Colonic mucosa (tissue), 4 donors: ENCODE measurements around the gene C5orf24. TPM values are rescaled to one million over a fixed set of nuclear protein-coding genes. Genes with fewer than 3 reads are reported as not detected.
A peak's percentile ranks its signal among the peaks of the same experiment; 100 is the strongest.
"Not testable (repeated sequence)": the region's sequence is repeated elsewhere in the genome, so short reads cannot be mapped to it uniquely, and the experiment has no call there.

ENCODE experiments used
- DNase-seq: peaks from one replicate; pipeline ENCODE4 v3.0.0-alpha.2; 2020
- H3K27ac ChIP-seq: fragments of 200-600 bp; one replicate; pipeline ENCODE4 v1.8.0; 2021
- H3K27me3 ChIP-seq: fragments of 200-600 bp; one replicate; pipeline ENCODE4 v1.8.0; 2021
- H3K36me3 ChIP-seq: fragments of 200-600 bp; one replicate; pipeline ENCODE4 v1.8.0; 2021
- H3K4me1 ChIP-seq: fragments of 200-600 bp; one replicate; pipeline ENCODE4 v1.8.0; 2021; ENCODE audit warnings: mild to moderate bottlenecking
- H3K4me3 ChIP-seq: fragments of 200-600 bp; one replicate; pipeline ENCODE4 v1.8.0; 2021
- H3K9ac ChIP-seq, 2 donors: one replicate each; pipeline ENCODE4 v1.7.0; 2013; ENCODE audit warnings: control low read depth in 2 of 2, low read depth in 2 of 2, low read length in 2 of 2
- H3K9me3 ChIP-seq: fragments of 200-600 bp; one replicate; pipeline ENCODE4 v1.8.0; 2021
- intact Hi-C: fragments of 100-400 bp; cut with DNase I; formaldehyde crosslinking; loops from one replicate; pipeline ENCODE4 v1.14.1; 2022
- total RNA-seq, 2 donors: library from RNA; stranded (reverse); fragmentation: NEBNext Ultra II Directional in 1 of 2; extraction: Animal tissue kit (Norgen Biotek cat#: 25700) in 1 of 2; gene quantifications; one replicate each; pipeline ENCODE4 v1.2.1, GENCODE V29; 2021
- TF ChIP-seq, protein P1 (sequence below): fragments of 200-600 bp; IDR thresholded peaks from one replicate; pipeline ENCODE4 v1.8.0; 2022; ENCODE audit warnings: antibody characterized with exemption, mild to moderate bottlenecking
- donor health status: healthy.
- donor health status: DM: no; HTN: no; CAD: no.
- donor health status: DM: no; HTN: no; CAD: no.

C5orf24 gene
- total RNA-seq, 2 donors from 2014 or later: 24.2 to 31.0 TPM

DNA sequence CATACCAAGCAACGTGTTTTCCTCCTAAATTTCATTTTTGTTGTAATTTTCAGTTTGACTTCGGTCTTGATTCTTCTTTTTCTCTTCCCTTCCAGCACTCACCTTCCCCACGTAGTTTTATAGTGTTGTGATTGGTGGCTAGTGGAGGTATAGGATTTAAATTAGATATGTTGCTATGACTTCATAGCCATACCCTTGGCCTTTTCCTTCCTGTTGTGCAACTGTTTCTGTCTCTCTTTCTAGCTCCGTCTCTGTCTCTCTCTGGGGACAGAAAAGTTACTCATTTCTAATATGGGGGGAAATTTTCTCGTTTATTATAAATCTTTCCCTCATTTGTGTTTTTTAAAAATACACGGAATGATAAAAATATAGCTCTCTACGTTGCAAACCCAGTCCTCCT is 20.6 kb upstream of the C5orf24 start:
- no peak overlapping the region for H3K27ac ChIP-seq
- H3K9me3 ChIP-seq: no peaks in the 10 kb centered on the region
- TF ChIP-seq, protein P1, sequence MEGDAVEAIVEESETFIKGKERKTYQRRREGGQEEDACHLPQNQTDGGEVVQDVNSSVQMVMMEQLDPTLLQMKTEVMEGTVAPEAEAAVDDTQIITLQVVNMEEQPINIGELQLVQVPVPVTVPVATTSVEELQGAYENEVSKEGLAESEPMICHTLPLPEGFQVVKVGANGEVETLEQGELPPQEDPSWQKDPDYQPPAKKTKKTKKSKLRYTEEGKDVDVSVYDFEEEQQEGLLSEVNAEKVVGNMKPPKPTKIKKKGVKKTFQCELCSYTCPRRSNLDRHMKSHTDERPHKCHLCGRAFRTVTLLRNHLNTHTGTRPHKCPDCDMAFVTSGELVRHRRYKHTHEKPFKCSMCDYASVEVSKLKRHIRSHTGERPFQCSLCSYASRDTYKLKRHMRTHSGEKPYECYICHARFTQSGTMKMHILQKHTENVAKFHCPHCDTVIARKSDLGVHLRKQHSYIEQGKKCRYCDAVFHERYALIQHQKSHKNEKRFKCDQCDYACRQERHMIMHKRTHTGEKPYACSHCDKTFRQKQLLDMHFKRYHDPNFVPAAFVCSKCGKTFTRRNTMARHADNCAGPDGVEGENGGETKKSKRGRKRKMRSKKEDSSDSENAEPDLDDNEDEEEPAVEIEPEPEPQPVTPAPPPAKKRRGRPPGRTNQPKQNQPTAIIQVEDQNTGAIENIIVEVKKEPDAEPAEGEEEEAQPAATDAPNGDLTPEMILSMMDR: no peak
- no peak overlapping the region for H3K9ac ChIP-seq
- no peak for DNase-seq
- H3K4me1 ChIP-seq: no peaks in the 10 kb centered on the region
- no peaks in the 10 kb centered on the region for H3K27me3 ChIP-seq
- H3K4me3 ChIP-seq: no peak overlapping the region
- intact Hi-C loops: no loop called here
- no peaks in the 10 kb centered on the region for H3K36me3 ChIP-seq

DNA sequence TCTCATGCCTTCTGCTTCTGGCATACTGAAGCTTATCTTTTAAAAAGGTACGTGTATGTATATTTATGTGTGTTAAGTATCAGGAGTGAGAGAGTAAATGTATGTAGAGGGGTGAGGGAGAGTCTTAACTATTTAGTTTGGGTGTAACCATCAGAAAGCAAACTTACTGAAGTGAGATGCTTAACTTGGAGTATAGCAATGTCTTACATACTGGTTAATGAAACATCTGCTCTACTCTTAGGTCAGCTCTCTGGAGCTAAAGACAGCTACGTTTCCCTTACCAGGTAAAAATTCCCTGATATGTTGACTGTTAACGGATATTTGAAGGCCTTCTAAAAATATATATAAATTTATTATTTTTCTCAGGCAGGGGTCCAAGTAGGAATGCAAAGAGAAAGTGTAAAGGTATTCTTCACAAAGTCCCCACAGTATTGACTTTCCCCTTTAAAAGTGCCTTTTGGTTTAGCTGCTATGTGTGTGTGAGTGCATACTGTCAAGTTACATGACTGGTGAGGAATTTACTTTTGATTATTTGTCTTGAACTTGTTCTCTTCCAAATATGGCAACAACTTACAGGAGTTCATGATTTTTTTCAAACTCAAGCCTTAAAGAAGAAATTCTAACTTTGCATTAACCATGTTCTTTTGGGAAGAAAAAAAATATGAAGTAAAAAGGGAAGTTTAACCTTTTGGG is 12.3 kb upstream of the C5orf24 start:
- DNase-seq: no peak
- no peaks in the 10 kb centered on the region for H3K4me1 ChIP-seq
- TF ChIP-seq, protein P1: no peak
- H3K36me3 ChIP-seq: no peaks in the 10 kb centered on the region
- H3K27ac ChIP-seq: no peak overlapping the region
- intact Hi-C loops: no loop called here
- H3K9me3 ChIP-seq: no peaks in the 10 kb centered on the region
- no peak overlapping the region for H3K9ac ChIP-seq
- H3K4me3 ChIP-seq: no peak overlapping the region
- H3K27me3 ChIP-seq: no peaks in the 10 kb centered on the region

DNA sequence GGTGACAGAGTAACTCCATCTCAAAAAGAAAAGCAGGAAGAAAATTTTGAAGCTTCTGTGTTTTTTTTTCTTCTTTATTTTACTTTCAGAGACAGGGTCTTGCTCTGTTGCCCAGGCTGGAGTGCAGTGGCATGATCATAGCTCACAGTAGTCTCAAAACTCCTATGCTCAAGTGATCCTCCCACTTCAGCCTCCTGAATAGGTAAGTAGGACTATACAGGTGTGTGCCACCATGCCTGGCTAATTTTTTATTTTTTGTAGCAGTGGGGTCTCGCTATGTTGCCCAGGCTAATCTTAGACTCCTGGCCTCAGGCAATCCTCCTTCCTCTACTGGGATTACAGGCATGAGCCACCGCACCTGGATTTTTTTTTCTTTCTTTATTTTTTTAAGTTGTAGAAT is 10.1 kb upstream of the C5orf24 start:
- no peaks in the 10 kb centered on the region for H3K27me3 ChIP-seq
- no peaks in the 10 kb centered on the region for H3K9me3 ChIP-seq
- H3K27ac ChIP-seq: no peak overlapping the region
- H3K4me3 ChIP-seq: no peak overlapping the region
- H3K36me3 ChIP-seq: no peaks in the 10 kb centered on the region
- H3K9ac ChIP-seq: no peak overlapping the region
- intact Hi-C loops: no loop called here
- DNase-seq: no peak
- TF ChIP-seq, protein P1: no peak
- H3K4me1 ChIP-seq: no peaks in the 10 kb centered on the region

DNA sequence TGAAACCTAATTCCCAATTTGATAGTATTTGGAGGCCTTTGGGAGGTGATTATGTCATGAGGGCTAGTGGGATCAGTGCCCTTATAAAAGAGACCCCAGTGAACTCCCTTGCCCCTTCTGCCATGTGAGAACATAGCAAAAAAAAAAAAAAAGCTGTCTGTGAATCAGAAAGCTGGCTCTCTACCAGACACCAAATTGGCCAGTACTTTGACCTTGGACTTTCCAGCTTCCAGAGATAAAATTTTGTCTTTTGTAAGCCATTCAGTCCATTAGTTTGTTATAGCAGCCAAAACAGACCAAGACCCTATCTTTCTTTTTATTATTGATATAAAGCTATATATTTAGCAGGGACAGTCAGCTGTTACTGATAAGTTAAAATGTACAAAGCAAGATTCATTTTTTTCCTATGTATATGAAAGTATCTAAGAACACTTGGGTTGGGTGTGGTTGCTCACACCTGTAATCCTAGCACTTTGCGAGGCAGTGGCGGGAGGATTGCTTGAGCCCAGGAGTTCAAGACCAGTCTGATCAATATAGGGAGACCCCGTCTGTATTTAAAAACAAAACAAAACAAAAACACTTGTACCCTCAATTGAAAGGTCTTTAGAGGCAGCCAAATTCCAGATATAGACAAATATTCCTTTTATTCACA is 8.1 kb upstream of the C5orf24 start:
- Histone ChIP-seq H3K36me3 (no peaks in the 10 kb centered on the region), H3K9me3 (no peaks in the 10 kb centered on the region), H3K4me1 (no peaks in the 10 kb centered on the region), H3K9ac (no peak overlapping the region), H3K27me3 (no peaks in the 10 kb centered on the region), H3K27ac (peak overlapping the region; percentile 38), H3K4me3 (no peak overlapping the region)
- TF ChIP-seq, protein P1: no peak
- peak; percentile 34 for DNase-seq
- intact Hi-C loops: no loop called here

DNA sequence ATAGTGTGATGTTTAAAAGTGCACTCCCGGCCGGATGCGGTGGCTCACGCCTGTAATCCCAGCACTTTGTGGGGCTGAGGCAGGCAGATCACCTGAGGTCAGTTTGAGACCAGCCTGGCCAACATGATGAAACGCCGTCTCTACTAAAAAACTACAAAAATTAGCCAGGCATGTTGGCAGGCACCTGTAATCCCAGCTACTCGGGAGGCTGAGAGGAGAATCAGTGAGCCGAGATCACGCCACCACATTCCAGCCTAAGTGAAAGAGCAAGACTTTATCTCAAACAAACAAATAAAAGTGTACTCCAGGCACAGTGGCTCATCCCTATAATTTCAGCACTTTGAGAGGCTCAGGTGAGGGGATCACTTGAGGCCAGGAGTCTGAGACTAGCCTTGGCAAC is 7.4 kb upstream of the C5orf24 start:
- H3K9ac ChIP-seq, DNase-seq, H3K9me3 ChIP-seq, H3K4me3 ChIP-seq, intact Hi-C loops, H3K27ac ChIP-seq, H3K27me3 ChIP-seq, H3K36me3 ChIP-seq, H3K4me1 ChIP-seq: not testable (repeated sequence)

DNA sequence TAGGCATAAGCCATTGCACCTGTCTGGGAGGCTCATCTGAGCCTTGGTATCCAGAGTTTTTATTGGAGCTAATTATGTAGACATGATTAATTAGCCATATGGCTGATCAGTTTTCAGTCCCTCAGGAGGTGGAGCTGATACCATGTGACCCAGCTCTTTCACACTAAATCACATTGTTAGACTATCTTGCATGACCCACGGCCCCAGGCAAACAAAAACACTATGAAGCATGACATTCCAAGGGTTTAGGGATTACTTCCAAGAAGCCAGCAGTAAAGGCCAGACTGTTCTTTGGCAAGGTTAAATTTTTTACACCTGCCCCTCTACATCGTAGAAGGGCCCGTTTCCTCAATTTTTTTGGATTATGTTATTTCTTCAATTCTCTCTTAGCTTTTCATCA is 5.0 kb upstream of the C5orf24 start:
- Histone ChIP-seq H3K4me3 (no peak overlapping the region), H3K27me3 (no peaks in the 10 kb centered on the region), H3K27ac (no peak overlapping the region), H3K9me3 (no peaks in the 10 kb centered on the region), H3K4me1 (no peaks in the 10 kb centered on the region), H3K9ac (no peak overlapping the region), H3K36me3 (no peaks in the 10 kb centered on the region)
- TF ChIP-seq, protein P1: no peak
- no peak for DNase-seq
- intact Hi-C loops: no loop called here
